K562 (cell line): ENCODE data around the gene PIGH. TPM values are rescaled to one million over a fixed set of nuclear protein-coding genes. Genes with fewer than 3 reads are reported as not detected.

Experiments
- PTTG1 ChIP-seq: fragments of 450-650 bp; IDR thresholded peaks from 2 replicates; pipeline ENCODE4 v1.6.1; 2016; ENCODE audit warnings: low read depth, mild to moderate bottlenecking, missing genetic modification characterization, missing compliant biosample characterization
- U2AF2 ChIP-seq: fragments of 200-400 bp; formaldehyde crosslinking; optimal IDR thresholded peaks from 2 replicates; pipeline ENCODE3; 2017; ENCODE audit warnings: low read depth, mild to moderate bottlenecking, low read length
- ZBTB40 ChIP-seq, 2 experiments: fragments of 450-650 bp in 1 of 2; sonication (generic) in 1 of 2; formaldehyde crosslinking in 1 of 2; IDR thresholded peaks; 2 replicates each; pipeline versions ENCODE4 v1.7.1 to v1.9.0; 2016 to 2022; ENCODE audit warnings: inconsistent platforms in 1 of 2, mild to moderate bottlenecking in 1 of 2, missing genetic modification reagents in 1 of 2
- ZNF217 ChIP-seq: sonication (generic); formaldehyde crosslinking; IDR thresholded peaks from 2 replicates; pipeline ENCODE4 v1.8.0; 2022; ENCODE audit warnings: mild to moderate bottlenecking, missing genetic modification reagents
- polyA plus RNA-seq, 8 experiments: library from polyadenylated mRNA; depleted of rRNA in 4 of 8; stranded (reverse) in 5 of 8; unstranded in 3 of 8; fragments of >200 nt; fragmentation: Nextera tagmentation in 2 of 8; fragmentation: Illumina TruSeq in 1 of 8; extraction: Ambion mirVana in 2 of 8; extraction: Trizol in 1 of 8; gene quantifications; 2 replicates each; pipeline versions ENCODE4 v1.2.1 to v1.2.3, GENCODE V29; 2011 to 2014; ENCODE audit warnings: inconsistent platforms in 1 of 8, missing spikeins in 1 of 8
- total RNA-seq, 7 experiments: library from RNA; depleted of rRNA in 6 of 7; stranded (reverse); fragments of >200 nt in 6 of 7; fragmentation: Illumina TruSeq in 2 of 7; extraction: Trizol in 2 of 7; gene quantifications; 2 replicates each; pipeline versions ENCODE4 v1.2.1 to v1.2.3, GENCODE V29; 2011 to 2021; ENCODE audit warnings: low replicate concordance in 1 of 7

The PIGH gene
- total and polyA plus RNA-seq, 9 of the 15 experiments (the other 6 are each of a cell fraction or from before 2014, with no cell fraction given) = 21.1 to 53.4 (median 24.7) TPM

- TF ChIP-seq U2AF2 (no peak), ZBTB40 (IDR thresholded peaks at IDR 0.05) (no peak), ZBTB40 (CRISPR knock-in tag; IDR thresholded peaks at IDR 0.05) (no peak), ZNF217 (no peak), PTTG1 (tag) (no peak)
Measured at GRCh38 chr14:67579040-67579439, 21.0 kb downstream of the PIGH start (continued).
